ENCODE results near the gene ZFX.

DNA sequence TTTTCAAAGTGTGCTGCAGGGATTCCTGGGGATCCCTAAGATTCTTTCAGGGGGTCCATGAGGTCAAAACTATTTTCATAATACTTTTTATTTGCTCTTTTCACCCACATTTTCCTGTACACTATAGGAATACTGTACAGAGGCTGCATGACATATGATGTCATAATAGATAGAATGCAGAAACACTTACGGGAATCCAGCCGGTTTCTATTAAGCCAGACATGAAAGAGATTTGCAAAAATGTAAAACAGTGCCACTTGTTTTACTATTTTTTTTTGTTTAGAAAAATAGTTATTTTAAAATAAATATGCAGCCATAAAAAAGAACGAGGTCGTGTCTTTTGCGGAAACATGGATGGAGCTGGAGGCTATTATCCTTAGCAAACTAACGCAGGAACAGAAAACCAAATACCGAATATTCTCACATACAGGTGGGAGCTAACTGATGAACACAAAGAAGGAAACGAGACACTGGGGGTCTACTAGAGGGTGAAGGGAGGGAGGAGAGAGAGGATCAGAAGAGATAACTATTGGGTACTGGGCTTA lies 5.0 kb downstream of the ZFX start:
- TF ChIP-seq CTCF (IDR thresholded peaks at IDR 0.05 in 2 of 3, conservative IDR thresholded peaks at IDR 0.05 in 1 of 3; ENCODE audit: control insufficient read depth in 2 of 3, extremely low read depth in 1 of 3, insufficient read depth in 1 of 3, low read depth in 3 of 3, low read length in 3 of 3), result no peak
- TF ChIP-seq NR2C2 (IDR thresholded peaks at IDR 0.05; ENCODE audit: borderline replicate concordance, control insufficient read depth, insufficient read length, low read depth), result no peak
- TF ChIP-seq POLR2AphosphoS2 (IDR thresholded peaks at IDR 0.05; ENCODE audit: low read depth, low read length), result no peak
- TF ChIP-seq EZH2 (IDR thresholded peaks at IDR 0.05; ENCODE audit: borderline replicate concordance, control insufficient read depth, low read depth, low read length), result no peak
- TF ChIP-seq ZSCAN29 (IDR thresholded peaks at IDR 0.05), result no peak
- no peak for TF ChIP-seq BCL11A (IDR thresholded peaks at IDR 0.05; ENCODE audit: low read depth, low read length)
- TF ChIP-seq TCF7 (IDR thresholded peaks at IDR 0.05; ENCODE audit: borderline replicate concordance), result no peak
- TF ChIP-seq, protein P1, sequence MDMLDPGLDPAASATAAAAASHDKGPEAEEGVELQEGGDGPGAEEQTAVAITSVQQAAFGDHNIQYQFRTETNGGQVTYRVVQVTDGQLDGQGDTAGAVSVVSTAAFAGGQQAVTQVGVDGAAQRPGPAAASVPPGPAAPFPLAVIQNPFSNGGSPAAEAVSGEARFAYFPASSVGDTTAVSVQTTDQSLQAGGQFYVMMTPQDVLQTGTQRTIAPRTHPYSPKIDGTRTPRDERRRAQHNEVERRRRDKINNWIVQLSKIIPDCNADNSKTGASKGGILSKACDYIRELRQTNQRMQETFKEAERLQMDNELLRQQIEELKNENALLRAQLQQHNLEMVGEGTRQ (IDR thresholded peaks at IDR 0.05; ENCODE audit: borderline replicate concordance, low read depth, low read length), result no peak
- TF ChIP-seq JUND (IDR thresholded peaks at IDR 0.05; ENCODE audit: low read depth, low read length), result no peak
